ENCODE measurements around the gene BTG1. TPM values are rescaled to one million over a fixed set of nuclear protein-coding genes. Genes with fewer than 3 reads are reported as not detected.

BTG1 gene
- total and polyA plus RNA-seq, 4 donors = 13.7 to 107 (median 28.9) TPM

GRCh38 chr12:92146497-92147224 is 1.0 kb upstream of the BTG1 start:
- Histone ChIP-seq H3K36me3 (ENCODE audit: control insufficient read depth in 4 of 4, insufficient read depth in 3 of 4, low read depth in 1 of 4, low read length in 3 of 4) (peaks cover 0 to 14% (median 0%) of the 10 kb centered on the region in 4 donors), H3K27ac (ENCODE audit: low read depth in 1 of 2, low read length in 2 of 2) (peak overlapping the region; percentile 95), H3K9me3 (ENCODE audit: control insufficient read depth in 4 of 4, low read length in 3 of 4) (no peaks in the 10 kb centered on the region), H3K4me3 (ENCODE audit: low read depth in 1 of 3, low read length in 3 of 3) (peak overlapping the region; percentile 82 to 91 (median 85)), H3K4me1 (ENCODE audit: control insufficient read depth in 4 of 4, insufficient read depth in 4 of 4, low read length in 3 of 4) (peaks cover 0 to 27% (median 1%) of the 10 kb centered on the region in 4 donors), H3K9ac (ENCODE audit: low read depth in 1 of 2, low read length in 2 of 2) (peak overlapping the region; percentile 43 to 92), H3K27me3 (ENCODE audit: control insufficient read depth in 4 of 4, insufficient read depth in 4 of 4, low read length in 3 of 4) (no peaks in the 10 kb centered on the region)
- TF ChIP-seq RAD21 (IDR thresholded peaks at IDR 0.05) (peak in 1 of 2 donors; percentile 41), RXRA (IDR thresholded peaks at IDR 0.05) (peak in 1 of 2 donors; percentile 26), ZBTB33 (IDR thresholded peaks at IDR 0.05) (no peak)
- WGBS = 10% methylated on average over 14 of the region's 14 CpGs
- DNase-seq (ENCODE audit: low spot score) = no peak

GRCh38 chr12:92145481-92145730 is 240 bp downstream of the BTG1 start:
- DNase-seq (ENCODE audit: low spot score) = no peak

More at GRCh38 chr12:92145481-92145730, 240 bp downstream of the BTG1 start:
- Histone ChIP-seq H3K4me1 (ENCODE audit: control insufficient read depth in 4 of 4, insufficient read depth in 4 of 4, low read length in 3 of 4) (peaks cover 0 to 35% (median 1%) of the 10 kb centered on the region in 4 donors), H3K4me3 (ENCODE audit: low read depth in 1 of 3, low read length in 3 of 3) (peak overlapping the region; percentile 89 to 96 (median 94)), H3K27ac (ENCODE audit: low read depth in 1 of 2, low read length in 2 of 2) (peak overlapping the region; percentile 99 to 100), H3K27me3 (ENCODE audit: control insufficient read depth in 4 of 4, insufficient read depth in 4 of 4, low read length in 3 of 4) (no peaks in the 10 kb centered on the region), H3K36me3 (ENCODE audit: control insufficient read depth in 4 of 4, insufficient read depth in 3 of 4, low read depth in 1 of 4, low read length in 3 of 4) (peaks cover 0 to 19% (median 0%) of the 10 kb centered on the region in 4 donors), H3K9ac (ENCODE audit: low read depth in 1 of 2, low read length in 2 of 2) (peak overlapping the region; percentile 96), H3K9me3 (ENCODE audit: control insufficient read depth in 4 of 4, low read length in 3 of 4) (no peaks in the 10 kb centered on the region)
- WGBS = under 1% methylated on average over 28 of the region's 28 CpGs
- TF ChIP-seq FOXA2 (IDR thresholded peaks at IDR 0.05) (no peak), GABPA (IDR thresholded peaks at IDR 0.05 in 1 of 2, conservative IDR thresholded peaks at IDR 0.05 in 1 of 2) (no peak), MAX (IDR thresholded peaks at IDR 0.05) (no peak), SP1 (IDR thresholded peaks at IDR 0.05) (no peak), RAD21 (IDR thresholded peaks at IDR 0.05) (no peak), YY1 (IDR thresholded peaks at IDR 0.05) (no peak), NR2F2 (IDR thresholded peaks at IDR 0.05) (no peak), FOXA1 (IDR thresholded peaks at IDR 0.05) (no peak), ATF3 (IDR thresholded peaks at IDR 0.05) (no peak), ZBTB33 (IDR thresholded peaks at IDR 0.05) (no peak), RXRA (IDR thresholded peaks at IDR 0.05) (no peak), REST (IDR thresholded peaks at IDR 0.05) (no peak), HNF4G (IDR thresholded peaks at IDR 0.05) (no peak), EGR1 (IDR thresholded peaks at IDR 0.05; ENCODE audit: low read depth in 2 of 2) (no peak), CTCF (IDR thresholded peaks at IDR 0.05; ENCODE audit: low read depth, low read length, missing input control) (no peak)

Measured in liver (tissue), 9 donors.